Eye (tissue), 1 donor: Measurements from ENCODE around the gene PNKD.

ENCODE experiments used
- DNase-seq: peaks from one replicate; pipeline ENCODE4 v3.0.0-alpha.2; 2015

PNKD gene

GRCh38 chr2:218345491-218346236 is 75.3 kb downstream of the PNKD start:
- no peak for DNase-seq

DNA sequence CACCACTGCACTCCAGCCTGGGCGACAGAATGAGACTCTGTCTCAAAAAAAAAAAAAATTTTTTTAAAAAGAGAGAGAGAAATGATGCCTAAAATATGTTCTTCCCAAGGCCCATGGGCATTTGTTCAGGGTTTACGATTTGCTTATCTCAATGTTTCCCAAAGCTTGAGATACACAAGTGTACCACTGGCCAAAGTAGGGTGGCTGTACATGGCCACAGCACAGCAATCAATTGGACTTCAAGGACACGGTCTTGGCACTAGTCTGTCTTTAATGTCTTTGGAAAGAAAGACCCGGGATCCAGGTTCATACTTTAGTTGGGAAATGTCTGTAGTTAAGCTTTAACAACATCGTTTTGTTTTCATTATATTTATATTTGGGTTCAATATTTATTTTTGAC is 76.9 kb downstream of the PNKD start:
- DNase-seq: no peak

DNA sequence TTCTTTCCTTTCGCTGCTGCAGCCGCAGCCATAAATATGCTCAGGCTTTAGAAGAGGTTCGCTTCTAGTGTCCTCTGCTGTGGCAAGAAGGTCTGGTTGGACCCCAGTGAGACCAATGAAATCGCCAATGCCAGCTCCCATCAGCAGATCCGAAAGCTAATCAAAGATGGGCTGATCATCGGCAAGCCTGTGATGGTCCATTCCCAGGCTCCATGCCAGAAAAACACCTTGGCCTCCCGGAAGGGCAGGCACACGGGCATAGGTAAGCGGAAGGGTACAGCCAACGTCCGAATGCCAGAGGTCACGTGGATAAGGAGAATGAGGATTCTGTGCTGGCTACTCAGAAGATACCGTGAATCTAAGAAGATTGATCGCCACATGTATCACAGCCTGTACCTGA is 83.7 kb downstream of the PNKD start:
- no peak for DNase-seq

GRCh38 chr2:218354850-218355443 is 84.6 kb downstream of the PNKD start:
- no peak for DNase-seq

DNA sequence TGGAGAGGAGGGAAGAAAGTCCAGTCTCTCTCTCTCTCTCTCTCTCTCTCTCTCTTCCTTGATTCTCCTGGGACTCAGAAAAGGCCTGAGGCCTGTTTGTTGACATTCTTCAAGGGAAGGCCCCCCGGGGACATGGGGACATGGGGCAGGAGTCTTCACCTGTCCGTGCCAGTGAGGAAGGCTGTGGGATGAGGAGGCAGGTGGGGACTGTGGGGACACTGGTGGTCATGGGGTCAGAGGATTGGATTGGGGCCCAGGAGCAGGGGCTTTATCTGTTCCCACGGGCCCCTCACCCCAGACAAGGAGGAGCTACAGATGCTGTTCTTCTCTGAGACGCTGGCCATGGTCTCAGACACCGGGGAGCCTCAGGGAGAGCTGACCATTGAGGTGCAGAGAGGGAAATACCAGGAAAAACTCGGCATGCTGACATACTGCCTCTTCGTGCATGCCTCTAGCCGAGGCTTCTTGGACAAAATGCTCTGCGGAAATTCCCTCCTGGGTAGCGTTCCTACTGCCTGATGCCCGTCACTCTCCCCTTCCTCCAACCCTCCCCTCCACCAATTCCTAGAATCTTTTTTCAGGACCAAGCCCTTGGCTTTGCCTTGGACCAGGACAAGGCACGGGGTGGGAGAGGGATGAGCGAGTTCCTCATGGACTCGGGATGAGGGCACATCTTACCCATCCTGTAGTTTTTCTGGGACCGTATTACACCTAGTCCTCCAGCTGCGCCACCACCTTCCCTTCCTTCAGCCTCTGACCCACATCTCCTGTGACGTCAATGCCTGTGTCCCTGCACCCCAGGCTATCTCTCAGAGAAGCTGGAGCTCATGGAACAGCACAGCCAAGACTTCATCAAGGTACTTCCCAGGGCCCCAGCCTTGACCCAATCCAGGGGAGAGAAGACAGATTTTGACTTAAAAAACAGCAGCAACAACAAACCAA is 87.2 kb downstream of the PNKD start:
- DNase-seq: peak; percentile 56

DNA sequence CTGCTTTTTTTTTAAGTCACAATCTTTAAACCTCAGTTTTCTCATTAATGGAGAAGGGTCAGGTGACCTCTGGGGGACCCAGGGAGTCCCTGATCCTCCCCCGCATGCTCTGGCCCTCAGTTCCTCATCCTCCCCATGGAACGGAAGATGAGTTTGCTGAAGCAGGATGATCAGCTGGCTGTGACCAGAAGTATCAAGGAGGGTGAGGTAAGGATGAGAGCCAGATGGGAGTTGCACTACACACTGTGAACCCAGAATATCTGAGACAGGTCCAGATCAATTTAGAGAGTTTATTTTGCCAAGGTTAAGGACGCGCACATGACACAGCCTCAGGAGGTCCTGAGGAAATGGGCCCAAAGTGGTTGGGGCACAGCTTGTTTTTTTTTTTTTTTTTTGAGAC is 90.1 kb downstream of the PNKD start:
- no peak for DNase-seq

- DNase-seq: no peak
Observed at GRCh38 chr2:218362606-218363005, 92.3 kb downstream of the PNKD start.

DNA sequence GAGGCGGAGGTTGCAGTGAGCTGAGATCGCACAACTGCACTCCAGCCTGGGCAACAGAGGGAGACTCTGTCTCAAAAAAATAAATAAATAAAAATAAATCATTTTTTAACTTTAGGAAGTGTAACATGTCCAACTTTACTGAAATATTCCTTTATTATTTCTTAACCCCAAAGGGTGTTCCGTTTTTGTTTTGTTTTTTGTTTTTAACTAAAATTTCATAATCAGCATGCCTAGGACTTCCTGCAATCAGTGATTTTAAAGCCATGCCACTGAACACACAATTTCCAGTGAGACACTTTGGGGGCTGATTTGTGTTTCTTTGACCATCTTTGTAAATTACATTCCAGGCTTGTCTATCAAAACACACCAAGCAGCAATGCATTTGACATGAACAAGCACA is 93.4 kb downstream of the PNKD start:
- no peak for DNase-seq

DNA sequence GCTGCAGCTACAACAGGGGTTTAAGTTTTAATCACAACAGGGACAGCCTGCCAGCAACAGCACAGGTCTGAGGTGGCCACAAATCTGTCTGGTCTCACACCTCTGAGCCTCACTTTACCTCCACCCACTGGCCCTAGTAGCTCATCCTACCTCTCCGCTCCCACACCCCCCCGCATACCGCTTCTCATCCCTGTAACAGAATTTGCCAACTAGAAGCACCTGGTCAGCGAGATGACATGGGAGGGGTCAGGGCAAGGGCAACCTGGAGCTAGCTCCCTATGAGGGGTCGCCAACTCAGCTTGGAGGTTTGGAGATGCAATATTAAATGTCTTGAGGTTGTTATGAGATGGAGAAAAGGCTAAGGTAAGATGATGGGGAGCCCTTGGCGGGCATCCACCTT is 93.9 kb downstream of the PNKD start:
- no peak for DNase-seq

DNA sequence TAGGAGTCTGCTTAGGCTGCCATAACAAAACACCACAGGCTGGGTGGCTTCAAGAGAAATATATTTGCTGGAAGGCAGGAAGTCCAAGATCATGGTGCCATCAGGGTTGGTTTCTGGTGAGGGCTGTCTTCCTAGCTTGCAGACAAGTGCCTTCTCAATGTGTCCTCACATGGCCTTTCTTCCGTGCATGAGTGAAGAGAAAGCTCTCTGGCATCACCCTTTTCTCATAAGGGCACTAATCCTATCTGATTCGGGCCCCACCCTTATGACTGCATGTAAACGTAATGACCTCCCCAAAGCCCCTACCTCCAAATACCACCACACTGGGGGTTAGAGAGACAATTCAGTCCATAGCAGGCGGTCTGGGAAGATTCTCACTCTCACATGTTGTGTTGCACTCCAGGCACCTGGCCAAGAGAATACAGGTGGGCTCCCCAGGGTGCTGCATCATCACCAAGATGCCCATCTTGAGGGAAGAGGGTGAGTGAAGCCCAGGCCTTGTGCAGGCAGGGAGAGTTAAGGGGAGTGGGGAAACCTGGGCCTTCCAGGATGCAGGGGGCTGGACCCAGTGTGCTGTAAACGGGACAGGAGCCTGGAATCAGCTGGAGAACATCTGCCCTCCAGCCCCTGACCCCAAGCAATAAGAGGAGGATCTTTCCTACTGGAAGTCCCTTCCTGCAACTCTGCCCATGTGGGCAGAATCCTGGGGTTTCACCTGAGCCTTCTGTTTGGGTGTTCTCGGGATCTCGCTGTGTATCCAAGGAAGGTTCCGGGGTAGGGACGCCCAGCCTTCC is 96.5 kb downstream of the PNKD start:
- DNase-seq: no peak

DNA sequence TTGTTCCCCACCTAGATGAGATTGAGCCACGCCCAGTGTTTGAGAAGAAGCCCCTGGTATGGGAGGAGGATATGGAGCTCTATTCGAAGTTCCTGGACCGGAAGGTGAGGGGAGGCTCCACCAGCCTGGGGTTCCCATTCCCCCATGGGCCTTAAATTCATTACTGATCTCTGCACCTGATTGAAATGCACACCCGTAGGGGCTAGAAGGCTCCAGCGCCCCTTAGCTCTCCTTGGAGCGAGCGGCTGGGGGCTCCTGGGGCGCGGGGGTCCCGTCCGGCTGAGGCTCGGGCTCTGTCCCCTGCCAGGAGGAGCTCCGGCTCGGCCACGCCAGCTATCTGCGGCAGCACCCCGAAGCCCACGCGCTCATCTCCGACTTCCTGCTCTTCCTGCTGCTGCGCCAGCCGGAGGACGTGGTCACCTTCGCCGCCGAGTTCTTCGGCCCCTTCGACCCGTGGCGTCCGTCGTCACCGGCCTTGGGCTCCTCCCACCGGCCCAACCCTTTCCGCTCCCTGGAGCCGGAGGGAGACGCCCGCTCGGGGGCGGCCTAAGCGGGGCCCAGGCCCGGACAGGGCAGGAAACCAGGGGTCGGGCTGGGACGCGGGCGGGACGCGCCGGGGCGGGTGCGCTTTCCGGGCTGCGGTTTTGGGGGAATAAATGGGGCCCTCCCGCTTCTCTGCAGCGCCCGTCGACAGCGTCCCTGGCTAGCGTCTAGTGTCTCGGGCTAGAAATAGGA is 97.3 kb downstream of the PNKD start:
- peak; percentile 88 for DNase-seq

DNA sequence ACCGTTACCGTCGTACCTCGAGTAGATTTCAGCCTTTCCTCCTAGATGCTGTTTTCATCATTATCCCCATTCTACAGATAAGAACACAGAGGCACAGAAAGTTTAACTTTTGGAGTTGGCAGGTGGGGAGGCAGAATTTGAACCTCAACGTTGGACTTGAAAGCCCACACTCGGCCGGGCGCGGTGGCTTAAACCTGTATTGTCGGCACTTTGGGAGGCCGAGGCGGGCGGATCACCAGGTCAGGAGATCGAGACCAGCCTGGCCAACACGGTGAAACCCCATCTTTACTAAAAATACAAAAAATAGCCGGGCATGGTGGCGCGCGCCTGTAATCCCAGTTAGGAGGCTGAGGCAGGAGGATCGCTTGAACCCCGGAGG is 97.8 kb downstream of the PNKD start:
- no peak for DNase-seq

DNA sequence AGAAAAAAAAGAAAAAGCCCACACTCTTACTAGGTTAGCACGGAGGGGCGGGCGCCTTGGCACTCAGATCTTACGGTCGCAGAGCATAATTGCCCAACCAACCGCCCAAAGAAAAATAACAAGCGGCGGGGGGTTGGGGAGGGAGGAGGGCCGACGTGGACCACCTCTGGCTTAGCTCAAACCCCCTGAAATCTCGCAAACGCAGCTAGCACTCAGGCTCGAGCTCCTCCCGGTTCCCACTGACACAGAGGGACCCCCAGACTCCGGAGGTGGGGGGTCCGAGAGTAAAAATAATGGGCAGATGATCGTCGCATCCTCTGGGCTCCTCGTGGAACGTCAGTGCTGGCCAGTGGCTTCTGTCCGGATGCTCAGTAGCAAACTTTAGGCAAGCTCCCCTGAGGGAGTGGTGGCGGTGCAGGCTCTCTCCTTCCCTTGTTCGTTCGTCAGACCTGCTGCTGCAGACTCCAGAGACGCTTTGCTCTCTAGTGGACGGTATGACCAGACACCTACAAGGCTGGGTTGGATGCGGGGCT is 98.4 kb downstream of the PNKD start:
- peak; percentile 72 for DNase-seq

DNA sequence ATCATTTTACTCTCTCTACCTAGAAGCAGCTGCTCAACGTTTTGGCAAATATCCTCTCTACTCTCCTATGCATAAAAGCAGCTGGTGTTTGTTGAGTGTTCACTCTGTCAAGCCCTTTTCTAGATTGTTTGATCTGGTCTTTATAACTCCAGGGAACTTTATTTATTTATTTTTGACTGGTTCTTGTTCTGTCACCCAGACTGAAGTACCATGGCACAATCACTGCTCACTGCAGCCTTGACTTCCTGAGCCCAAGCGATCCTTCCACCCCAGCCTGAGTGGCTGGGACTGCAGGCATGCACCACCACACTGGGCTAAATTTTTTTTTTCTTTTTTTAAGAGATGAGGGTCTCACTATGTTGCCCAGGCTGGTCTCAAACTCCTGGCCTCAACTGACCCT is 99.0 kb downstream of the PNKD start:
- DNase-seq: no peak

GRCh38 chr2:218370410-218371063 is 100.2 kb downstream of the PNKD start:
- no peak for DNase-seq

GRCh38 chr2:218371983-218372350 is 101.6 kb downstream of the PNKD start:
- no peak for DNase-seq

DNA sequence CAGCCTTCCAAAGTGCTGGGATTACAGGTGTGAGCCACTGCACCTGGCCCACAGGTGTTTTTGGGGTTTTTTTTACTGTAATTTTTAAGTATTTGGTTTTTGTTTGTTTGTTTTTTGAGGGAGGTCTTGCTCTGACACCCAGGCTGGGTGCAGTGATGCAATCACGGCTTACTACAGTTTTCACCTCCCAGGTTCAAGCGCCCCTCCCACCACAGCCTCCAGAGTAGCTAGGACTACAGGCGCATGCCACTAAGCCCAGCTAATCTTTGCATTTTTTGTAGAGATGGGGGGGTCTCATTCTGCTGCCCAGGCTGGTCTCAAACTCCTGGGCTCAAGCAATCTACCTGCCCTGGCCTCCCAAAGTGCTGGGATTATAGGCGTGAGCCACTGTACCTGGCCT is 104.5 kb downstream of the PNKD start:
- DNase-seq: no peak

- no peak for DNase-seq
Observed at GRCh38 chr2:218375212-218375611, 104.9 kb downstream of the PNKD start.

- DNase-seq: no peak
Observed at GRCh38 chr2:218378053-218378452, 107.7 kb downstream of the PNKD start.

DNA sequence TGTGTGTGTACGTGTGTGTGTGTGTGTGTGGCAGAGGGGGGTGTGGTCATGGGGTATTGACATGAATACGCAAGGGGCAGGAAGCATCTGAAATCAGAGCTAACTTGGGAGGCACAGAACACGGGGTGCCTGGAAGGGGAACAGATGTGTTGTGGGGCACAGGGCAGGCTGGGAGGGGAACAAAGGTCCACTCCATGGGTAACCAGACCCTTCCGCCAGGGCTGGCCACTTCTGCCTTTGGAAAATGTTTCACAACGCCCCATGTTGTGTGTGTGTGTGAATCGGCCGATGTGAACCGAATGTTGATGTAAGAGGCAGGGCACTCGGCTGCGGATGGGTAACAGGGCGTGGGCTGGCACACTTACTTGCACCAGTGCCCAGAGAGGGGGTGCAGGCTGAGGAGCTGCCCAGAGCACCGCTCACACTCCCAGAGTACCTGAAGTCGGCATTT is 111.6 kb downstream of the PNKD start, which contains the start of gene SLC11A1:
Gene SLC11A1 (plus strand): TSS at position 358 of the 451 bp plus-strand sequence. CDS start 96 bp downstream, outside the sequence.
- DNase-seq: no peak

DNA sequence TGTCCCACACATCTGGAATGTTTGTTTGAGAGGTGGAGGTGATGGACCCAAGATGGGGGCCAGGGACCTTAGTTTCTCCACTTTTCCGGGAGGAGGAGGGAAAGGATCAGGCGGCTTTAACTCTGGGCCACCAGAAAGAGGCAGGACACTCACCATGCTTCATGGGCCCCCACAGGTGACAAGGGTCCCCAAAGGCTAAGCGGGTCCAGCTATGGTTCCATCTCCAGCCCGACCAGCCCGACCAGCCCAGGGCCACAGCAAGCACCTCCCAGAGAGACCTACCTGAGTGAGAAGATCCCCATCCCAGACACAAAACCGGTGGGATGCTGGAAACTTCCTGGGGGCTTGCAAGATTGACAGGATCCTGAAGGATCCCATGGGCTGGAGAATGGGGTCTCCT is 112.5 kb downstream of the PNKD start:
- no peak for DNase-seq
